T-helper 1 cell treated with Interleukin-12 subunit alpha and Interleukin-12 subunit beta and Interleukin-4 antibody, amounts not matched to agents 30 ng/mL and 1 ng/mL, for 36 hours (primary cell): Measurements from ENCODE around the gene ARMC2. TPM values are rescaled to one million over a fixed set of nuclear protein-coding genes. Genes with fewer than 3 reads are reported as not detected.
"Not testable (repeated sequence)": the region's sequence is repeated elsewhere in the genome, so short reads cannot be mapped to it uniquely, and the experiment has no call there.

Experiments
- intact Hi-C: fragments of 100-400 bp; cut with micrococcal nuclease; formaldehyde crosslinking; loops from one replicate; pipeline ENCODE4 v1.15.1; 2024
- total RNA-seq: library from RNA; stranded (reverse); gene quantifications from 2 replicates; pipeline ENCODE4 v1.2.3, GENCODE V29; 2022

Gene ARMC2
- total RNA-seq, 1 donor from 2014 or later: 6.1 TPM

- intact Hi-C loops: no loop called here
These were observed 55.6 kb downstream of the ARMC2 start for GRCh38 chr6:108903796-108904195.

DNA sequence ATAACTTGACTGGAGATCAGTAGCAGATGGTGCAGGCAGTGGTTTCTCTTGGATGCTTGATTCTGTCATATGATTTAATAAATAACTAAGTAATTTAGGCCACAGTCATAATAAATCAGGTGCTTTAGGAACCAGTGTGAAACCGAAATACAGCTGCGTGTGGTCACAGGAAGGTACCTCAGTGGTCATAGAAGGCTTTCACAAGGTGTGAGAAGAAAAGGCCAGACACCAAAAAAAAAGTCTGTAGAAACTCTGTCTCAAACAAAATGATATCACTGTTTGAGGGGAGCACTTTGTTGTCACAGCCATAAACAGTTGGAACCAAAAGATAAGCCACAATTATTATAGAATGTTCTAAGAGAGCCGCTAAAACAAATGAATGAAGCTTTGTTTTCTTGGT, 56.5 kb downstream of the ARMC2 start:
- intact Hi-C loops: no loop called here

DNA sequence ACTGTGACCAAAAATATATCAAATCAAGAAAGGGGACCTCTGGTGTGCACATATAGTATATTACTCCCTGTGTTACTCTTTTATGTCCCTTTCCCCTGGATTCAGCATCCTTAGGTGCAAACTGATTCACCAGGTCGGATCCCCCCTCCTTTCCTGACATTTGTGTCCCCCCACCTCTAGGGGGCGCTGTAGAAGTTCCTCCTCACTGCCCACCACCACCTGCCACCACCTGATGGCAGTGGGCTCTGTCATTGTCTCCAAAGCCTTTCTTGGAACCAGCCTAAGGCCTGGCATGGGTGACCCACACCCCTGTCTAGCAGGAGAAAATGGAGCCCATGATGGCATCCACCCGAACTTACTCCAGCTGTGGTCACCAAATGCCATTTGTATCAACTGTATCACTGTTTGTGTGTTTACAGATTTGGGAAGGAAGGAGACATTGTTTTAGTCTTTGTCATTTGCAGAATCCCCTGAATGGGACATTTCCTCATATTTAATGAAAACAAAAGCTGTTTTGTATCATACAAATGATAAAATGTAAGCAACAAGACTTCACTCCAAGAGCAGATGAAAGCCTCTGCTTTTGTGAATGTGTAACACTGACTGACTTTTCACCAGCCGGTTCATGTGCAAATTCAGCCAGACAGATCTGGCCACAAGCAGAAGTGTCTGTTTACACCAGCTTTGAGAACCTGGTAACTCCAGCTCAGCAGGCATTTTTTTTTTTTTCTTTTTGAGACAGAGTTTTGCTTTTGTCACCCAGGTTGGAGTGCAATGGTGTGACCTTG, 66.2 kb downstream of the ARMC2 start:
- intact Hi-C loops: loop anchor here (1.0 kb wide), 1 partner anchor 159 kb away; no protein-coding TSS in a partner anchor

DNA sequence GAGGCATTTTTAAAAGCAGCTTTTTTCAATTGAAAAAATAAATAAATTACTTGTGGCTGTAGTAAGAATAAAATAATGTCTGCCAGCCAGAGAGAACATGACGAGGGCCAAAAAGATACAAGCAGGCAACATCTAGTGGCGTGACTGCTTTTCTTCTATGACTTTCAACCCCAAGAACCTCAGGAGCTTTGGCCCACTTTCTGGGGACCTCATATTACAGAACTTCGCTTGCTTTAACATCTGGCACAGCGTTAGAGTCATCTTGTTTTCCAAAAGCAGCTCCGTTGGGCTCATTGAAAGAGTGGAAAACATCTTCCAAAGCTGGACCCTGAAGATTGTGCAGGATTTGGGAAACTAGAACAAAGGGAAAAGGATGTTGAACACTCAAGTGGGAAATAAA, 67.0 kb downstream of the ARMC2 start:
- intact Hi-C loops: no loop called here

DNA sequence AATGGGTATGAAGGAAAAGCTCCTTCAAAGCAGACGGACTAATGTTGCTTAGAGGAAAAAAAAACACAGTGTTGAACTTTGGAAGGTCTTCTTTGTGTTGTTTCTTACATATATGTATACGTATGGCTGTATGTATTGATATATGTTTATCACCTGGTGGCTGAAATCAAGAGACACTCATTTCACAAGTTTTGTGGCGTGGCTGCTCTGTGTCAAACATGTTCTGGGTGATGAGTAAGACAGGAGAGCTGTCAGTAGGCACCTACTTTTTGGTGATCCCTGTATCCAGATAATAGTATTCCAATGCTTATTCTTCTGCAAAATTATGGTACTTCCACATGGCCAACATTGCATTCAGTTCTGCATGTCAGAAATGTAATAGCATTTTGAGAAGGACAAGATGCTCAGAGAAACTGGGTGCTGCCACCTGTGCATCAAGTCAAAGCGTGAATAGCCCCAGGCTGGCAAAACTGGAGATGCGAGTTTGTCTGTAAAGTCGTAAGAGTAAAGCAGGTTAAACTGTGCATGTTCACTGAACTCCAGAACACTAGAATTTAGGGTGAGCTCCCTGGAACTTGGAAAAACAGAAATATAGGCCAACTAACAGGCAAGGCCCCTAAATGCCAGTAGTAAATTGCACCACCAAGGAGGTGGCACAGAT, 67.9 kb downstream of the ARMC2 start:
- intact Hi-C loops: no loop called here

DNA sequence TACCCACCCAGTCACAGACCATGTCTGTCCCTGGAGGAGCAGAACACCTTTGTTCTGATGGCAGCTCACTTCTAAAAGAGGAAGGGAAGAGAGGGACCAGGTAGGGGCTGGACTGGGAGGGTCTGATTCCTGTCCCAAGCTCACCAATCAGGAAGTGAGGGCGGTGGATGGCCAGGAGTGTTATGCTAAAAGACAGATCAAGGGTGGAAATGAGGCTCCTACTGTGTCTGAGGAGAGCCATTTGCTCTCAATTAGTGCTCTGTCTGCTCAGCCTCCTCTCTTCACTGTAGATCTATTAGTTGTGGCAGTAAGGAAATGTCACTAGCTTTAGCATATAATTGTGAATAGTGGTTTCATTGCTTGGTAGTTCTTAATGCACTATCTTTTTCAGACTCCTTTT, 72.5 kb downstream of the ARMC2 start:
- intact Hi-C loops: loop anchor here (1.0 to 5.0 kb wide), 4 partner anchors 22 to 87 kb away; no protein-coding TSS in a partner anchor

DNA sequence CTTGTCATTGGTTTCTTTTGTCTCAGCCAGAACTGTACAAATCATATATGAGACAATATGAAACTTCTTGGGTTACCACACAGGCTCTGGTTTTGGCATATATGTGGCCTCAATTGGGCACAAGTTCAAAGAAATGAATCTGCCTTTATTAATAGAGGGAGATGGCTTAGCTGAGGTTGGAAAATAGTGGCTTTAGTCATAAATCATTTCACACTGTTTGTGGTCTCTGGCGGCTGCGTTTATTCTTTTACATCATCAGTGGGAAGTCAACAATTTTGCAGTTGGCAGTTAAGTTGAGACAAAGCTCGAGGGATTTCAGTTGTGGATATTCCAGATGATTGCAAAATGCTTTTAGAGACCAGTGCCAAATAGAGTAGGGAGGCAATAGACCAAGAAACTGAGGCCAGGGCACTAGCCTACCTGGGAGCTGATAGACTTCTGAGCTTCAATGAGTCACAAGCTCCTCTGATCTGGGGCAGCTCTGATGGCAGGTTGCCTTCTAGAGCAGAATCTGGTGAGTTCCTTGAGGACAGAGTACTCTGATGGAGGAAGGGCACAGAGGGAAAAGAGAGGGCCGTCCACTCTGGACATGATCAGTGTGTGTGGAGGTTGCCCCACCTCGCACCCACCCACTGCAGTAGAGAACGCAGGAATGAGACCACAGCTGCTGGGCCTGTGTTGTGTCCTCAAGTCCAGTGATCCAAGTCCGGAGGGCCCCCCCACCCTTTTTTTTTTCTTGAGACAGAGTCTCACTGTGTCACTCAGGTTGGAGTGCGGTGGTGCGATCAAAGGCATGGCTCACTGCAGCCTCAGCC, 73.5 kb downstream of the ARMC2 start:
- intact Hi-C loops: loop anchor here (1.0 to 5.0 kb wide), 4 partner anchors 21 to 86 kb away; no protein-coding TSS in a partner anchor

GRCh38 chr6:108922499-108922898, 74.3 kb downstream of the ARMC2 start:
- intact Hi-C loops: loop anchor here (5.0 kb wide), 1 partner anchor 85 kb away; no protein-coding TSS in a partner anchor

GRCh38 chr6:108927927-108928326, 79.7 kb downstream of the ARMC2 start:
- intact Hi-C loops: no loop called here

DNA sequence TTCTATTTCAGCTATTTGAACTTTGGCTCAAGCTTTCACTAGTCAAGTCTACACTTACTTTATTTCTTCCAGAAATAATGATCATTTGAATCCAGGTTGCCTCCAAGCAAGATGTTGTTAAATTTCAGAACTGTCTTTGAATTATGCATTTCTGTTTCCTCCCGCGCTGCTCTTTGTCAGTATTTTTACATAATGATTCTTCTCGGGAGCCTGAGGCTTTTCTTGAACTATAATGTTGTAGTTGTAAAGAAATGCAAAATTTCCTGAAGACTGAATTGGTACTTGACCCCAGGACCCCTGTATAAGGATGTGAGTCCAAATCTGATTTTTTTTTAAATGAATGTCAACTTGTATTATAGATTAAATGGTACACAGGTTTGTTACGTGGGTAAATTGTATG, 80.4 kb downstream of the ARMC2 start:
- intact Hi-C loops: no loop called here

DNA sequence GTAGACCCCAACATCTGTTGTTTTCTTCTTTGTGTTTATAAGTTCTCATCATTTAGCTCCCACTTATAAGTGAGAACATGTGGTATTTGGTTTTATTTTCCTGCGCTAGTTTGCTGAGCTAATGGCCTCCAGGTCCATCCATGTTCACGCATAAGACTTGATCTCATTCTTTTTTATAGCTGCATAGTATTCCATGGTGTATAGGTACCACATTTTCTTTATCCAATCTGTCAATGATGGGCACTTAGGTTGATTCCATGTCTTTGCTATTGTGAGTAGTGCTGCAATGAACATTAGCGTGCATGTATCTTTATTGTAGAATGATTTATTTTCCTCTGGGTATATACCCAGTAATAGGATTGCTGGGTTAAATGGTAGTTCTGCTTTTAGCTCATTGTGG, 82.9 kb downstream of the ARMC2 start:
- intact Hi-C loops: not testable (repeated sequence)

DNA sequence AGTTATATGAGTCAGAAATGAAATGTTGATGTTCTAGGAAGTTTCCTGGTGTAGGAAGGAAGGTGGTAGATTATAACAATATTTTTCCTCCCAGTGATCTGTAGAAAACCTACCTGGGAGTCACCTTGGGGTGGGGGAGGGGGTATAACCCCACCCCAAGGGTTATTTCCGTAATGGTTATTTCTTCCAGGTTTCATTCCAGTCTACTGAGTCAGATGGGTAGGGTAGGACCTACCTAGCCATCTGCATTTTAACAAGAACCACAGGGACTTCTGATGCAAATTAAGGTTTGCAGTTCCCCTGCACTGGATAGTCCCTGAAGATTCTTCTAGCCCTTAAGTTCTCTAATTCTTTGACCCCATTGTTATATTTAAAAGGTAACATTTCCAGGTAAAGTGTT, 88.9 kb downstream of the ARMC2 start:
- intact Hi-C loops: no loop called here

DNA sequence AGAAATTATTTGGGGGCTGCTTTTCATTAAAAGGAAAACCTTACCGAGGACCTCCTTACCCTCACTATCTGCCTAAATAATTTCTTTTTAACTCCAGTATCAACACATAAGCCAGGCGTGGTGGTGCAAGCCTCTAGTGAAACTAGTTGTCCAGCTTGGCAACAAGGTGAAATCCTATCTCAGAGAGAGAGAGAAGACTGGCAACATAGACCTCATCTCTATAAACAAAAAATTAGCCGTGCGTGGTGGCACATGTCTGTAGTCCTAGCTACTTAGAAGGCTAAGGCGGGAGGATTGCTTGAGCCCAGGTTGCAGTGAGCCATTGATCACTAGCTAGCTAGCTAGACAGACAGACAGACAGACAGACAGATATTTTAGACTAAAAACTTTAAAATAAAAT, 92.5 kb downstream of the ARMC2 start:
- intact Hi-C loops: loop anchor here (5.0 kb wide), 1 partner anchor 383 kb away; no protein-coding TSS in a partner anchor

DNA sequence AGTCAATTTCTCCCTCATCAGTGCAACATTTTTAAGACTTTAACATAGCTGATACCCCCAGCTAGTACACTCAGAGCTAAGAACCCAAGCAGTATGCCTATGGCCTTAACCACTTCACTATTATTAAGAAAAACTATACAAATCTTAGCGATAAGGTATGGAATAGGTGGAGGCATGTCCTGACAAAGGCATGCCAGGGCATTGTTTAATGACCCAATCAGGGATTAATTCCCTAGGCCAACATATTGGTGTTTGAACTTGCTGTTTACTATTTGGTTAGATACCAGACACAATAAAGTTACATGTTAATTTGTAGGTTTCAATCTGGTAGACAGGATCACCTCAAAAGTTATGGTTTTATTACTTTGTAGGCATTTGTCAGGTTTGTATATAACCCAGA, 93.1 kb downstream of the ARMC2 start:
- intact Hi-C loops: loop anchor here (5.0 kb wide), 1 partner anchor 384 kb away; no protein-coding TSS in a partner anchor

DNA sequence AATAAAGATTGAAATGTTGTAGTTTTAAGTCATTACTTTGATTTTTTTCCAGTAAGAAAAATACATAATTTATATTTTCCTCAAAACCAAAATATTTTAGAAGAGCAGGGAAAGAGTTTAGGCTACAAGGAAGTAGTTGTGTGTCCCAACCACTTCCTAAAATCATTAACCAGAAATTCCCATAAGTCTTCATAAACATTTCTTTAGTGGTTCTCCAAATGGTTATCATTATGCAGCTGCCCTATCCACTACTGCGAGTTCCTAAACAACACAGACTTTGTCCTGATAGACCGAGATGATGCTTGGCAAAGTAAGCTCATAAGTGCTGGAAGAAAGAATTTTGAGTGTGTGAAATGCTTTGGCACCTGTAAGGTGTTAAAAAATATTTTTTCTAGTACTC, 93.6 kb downstream of the ARMC2 start:
- intact Hi-C loops: loop anchor here (1.0 to 5.0 kb wide), 6 partner anchors 21 to 385 kb away; no protein-coding TSS in a partner anchor

DNA sequence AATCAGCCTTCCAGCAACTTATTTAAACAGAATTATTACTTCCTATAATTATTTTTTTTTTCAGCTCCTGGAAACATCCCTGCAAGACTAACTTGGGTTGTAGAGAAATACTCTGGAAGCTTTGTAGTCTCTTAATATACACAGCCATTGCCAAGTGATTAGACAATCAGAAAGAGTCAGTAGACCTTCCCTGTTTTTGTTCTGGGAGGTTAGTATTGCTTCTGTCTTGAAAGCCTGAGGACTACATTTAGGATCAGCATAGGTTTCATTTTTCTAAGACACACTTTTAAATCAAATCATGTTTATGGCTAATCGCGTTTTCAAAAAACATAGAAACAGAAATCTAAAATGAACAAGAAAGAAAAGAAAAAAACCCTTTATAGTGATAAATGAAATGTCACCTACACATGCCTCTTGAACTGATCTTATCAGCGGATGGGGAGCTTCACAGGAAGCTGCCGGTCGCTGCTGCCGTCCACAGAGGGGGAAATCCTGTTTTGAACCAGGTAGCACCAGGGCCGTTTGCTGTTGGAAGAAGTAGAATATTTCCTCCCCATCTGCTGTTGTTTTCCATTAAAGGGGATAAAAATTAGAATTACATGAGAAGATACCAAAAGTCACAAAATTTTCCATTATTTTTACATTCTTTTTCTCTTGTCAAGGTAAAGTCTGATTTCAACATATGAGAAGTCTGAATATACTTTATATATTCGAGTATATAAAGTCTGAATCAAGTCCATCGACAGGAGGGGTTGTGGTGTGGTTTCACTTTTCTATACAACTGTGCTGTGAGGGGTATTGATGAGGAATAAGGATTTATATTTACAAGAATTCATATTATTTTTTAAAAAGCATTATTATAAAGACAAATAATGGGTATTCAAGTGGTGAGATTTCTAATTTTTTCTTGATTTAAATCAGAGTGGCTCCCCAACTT, 94.6 kb downstream of the ARMC2 start:
- intact Hi-C loops: loop anchor here (1.0 to 5.0 kb wide), 7 partner anchors 22 to 386 kb away; partner anchors contain the start of gene CEP57L1

DNA sequence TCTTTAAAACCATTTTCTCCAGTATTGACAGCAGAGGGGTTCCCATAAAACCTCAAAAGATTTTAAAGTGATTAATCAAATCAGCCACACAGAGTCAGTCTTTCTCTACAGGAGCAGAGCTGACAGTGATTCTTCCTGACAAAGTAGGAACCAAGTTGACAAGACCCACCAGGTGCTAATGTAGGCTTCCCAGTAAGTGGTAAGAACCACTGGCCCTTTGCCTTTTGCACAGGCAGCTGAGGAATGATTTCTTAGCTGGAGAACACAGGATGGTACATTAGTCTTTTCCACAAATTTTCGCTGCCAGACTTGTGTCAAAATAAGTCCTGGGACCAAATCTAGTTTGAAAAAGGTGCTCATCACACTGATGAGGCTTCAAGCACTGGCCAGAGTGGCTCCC, 95.8 kb downstream of the ARMC2 start:
- intact Hi-C loops: loop anchor here (5.0 kb wide), 1 partner anchor 387 kb away; no protein-coding TSS in a partner anchor

DNA sequence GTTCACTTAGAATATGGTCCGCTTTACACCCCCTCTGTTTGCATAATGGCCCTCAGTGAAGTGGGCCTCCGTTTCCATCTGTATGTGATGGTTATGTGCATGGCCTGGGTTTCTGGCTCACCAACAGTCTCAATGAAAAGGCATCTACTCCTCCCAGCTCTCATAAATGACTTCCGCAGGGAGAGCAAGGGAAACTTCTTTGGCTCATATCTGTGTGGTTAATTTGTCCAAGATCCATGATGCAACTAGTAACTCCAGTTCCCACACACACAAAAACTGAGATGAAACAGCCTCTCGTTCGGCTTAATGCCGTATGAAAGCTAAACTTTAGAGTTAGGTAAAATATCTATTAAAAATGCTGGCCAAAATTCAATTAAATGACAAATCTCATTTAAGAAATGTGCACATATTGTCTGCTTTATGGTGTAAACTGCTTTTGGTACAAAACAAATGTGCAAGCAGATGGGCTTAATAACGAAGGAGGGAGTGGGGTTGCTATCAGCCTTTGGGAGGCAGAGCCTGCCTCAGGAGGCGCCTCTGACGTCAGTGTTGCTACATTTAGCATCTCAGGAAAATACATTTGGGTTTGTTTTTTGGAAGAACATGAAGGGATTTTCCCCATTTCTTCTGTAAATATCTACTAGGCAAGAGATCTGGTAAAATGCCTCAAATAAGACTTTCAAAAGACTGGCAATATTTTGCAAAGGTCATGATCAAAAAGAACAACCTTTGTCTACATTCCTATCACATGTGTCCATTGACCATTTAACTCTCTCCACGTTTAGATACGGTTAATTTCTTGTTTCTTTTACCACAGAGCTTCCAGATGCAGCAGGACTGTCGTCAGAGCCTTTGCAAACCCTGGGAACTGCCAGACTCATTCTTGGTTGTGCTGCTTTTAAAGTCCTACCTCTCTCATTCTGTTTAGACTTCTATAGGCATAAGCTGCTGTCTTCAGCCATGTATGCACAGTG, 96.8 kb downstream of the ARMC2 start:
- intact Hi-C loops: loop anchor here (5.0 kb wide), 1 partner anchor 388 kb away; no protein-coding TSS in a partner anchor

DNA sequence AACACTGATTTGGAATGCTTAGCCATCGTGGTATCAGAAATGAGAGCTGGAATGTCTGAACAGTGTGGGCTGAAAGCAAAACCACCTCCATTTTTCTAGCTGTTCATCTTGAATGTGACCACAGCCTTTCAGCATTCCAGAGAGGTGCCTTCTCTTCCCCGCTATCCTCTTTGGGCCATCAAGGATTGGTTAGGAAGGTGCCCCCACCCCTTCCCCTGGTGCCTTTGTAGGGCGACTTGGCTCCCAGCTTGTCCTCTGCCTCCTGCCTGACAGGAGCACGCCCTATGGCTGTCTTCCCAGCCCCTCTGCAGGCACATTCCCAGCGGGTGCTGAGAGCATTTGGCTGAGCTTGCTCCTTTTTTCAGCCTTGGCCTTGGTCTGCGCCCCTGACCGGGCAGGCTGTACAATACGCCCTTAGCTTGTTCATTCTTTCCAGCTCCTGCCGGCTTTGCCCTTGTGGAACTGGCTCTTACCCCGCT, 97.5 kb downstream of the ARMC2 start:
- intact Hi-C loops: no loop called here
